Vagina (tissue), 2 donors: ENCODE results near the gene ERRFI1. TPM values are rescaled to one million over a fixed set of nuclear protein-coding genes. Genes with fewer than 3 reads are reported as not detected.

ENCODE experiments used
- DNase-seq, 2 donors: peaks; one replicate each; pipeline ENCODE4 v3.0.0-alpha.2; 2017; ENCODE audit errors: extremely low spot score in 2 of 2
- H3K27ac ChIP-seq: fragments of 200-600 bp; sonication (generic); one replicate; pipeline ENCODE4 v1.5.1; 2019
- H3K27me3 ChIP-seq: fragments of 200-600 bp; sonication (generic); one replicate; pipeline ENCODE4 v1.5.1; 2019
- H3K36me3 ChIP-seq, 2 donors: fragments of 200-600 bp; sonication (generic); one replicate each; pipeline ENCODE4 v1.5.1; 2017 to 2019
- H3K4me1 ChIP-seq: fragments of 200-600 bp; sonication (generic); one replicate; pipeline ENCODE4 v1.5.1; 2019
- H3K4me3 ChIP-seq, 2 donors: fragments of 200-600 bp; sonication (generic); 1 replicate in 1 of 2; 2 replicates in 1 of 2; pipeline ENCODE4 v1.5.1; 2016 to 2019
- H3K9me3 ChIP-seq: fragments of 200-600 bp; sonication (generic); one replicate; pipeline ENCODE4 v1.5.1; 2019
- CTCF ChIP-seq, 3 experiments: fragments of 450-650 bp in 2 of 3; fragments of 200-600 bp in 1 of 3; sonication (generic) in 1 of 3; IDR thresholded peaks; one replicate each; pipeline ENCODE4 v1.5.1; 2017 to 2019; ENCODE audit warnings: antibody characterized with exemption in 3 of 3, mild to moderate bottlenecking in 2 of 3, moderate library complexity in 2 of 3
- POLR2A ChIP-seq, 2 donors: fragments of 450-650 bp; IDR thresholded peaks; one replicate each; pipeline ENCODE4 v1.6.1; 2017; ENCODE audit warnings: antibody characterized with exemption in 2 of 2, mild to moderate bottlenecking in 2 of 2, moderate library complexity in 2 of 2
- POLR2AphosphoS5 ChIP-seq, 2 donors: sonication (generic); formaldehyde crosslinking; IDR thresholded peaks; one replicate each; pipeline ENCODE4 v1.9.0; 2017; ENCODE audit warnings: antibody characterized with exemption in 2 of 2, mild to moderate bottlenecking in 2 of 2, low read depth in 1 of 2; ENCODE audit not compliant: insufficient read depth in 1 of 2
- intact Hi-C: fragments of 100-400 bp; cut with DNase I; formaldehyde crosslinking; loops from one replicate; pipeline ENCODE4 v1.15.1; 2023
- total RNA-seq: library from RNA; depleted of rRNA; stranded (reverse); fragments of >200 nt; gene quantifications from one replicate; pipeline ENCODE4 v1.2.3, GENCODE V29; 2016

The ERRFI1 gene
- total RNA-seq, 1 donor from 2014 or later: 160 TPM

GRCh38 chr1:8004113-8004802 is 21.9 kb downstream of the ERRFI1 start:
- Histone ChIP-seq H3K4me1 (peaks cover 57% of the 10 kb centered on the region), H3K9me3 (no peaks in the 10 kb centered on the region), H3K4me3 (no peak overlapping the region), H3K27ac (peak overlapping the region; percentile 85), H3K27me3 (no peaks in the 10 kb centered on the region), H3K36me3 (peaks cover 0 to 7% of the 10 kb centered on the region in 2 donors)
- DNase-seq: no peak
- intact Hi-C loops: no loop called here
- TF ChIP-seq POLR2AphosphoS5 (IDR thresholded peaks at IDR 0.05; ENCODE audit: insufficient read depth in 1 of 2, low read depth in 1 of 2) (no peak), POLR2A (IDR thresholded peaks at IDR 0.05) (no peak), CTCF (IDR thresholded peaks at IDR 0.05) (no peak)

GRCh38 chr1:8003438-8004112 is 22.5 kb downstream of the ERRFI1 start:
- H3K27me3 ChIP-seq: no peaks in the 10 kb centered on the region
- intact Hi-C loops: no loop called here
- H3K4me1 ChIP-seq: peaks cover 57% of the 10 kb centered on the region
- no peak for TF ChIP-seq POLR2A (IDR thresholded peaks at IDR 0.05)
- TF ChIP-seq CTCF (IDR thresholded peaks at IDR 0.05): no peak
- peak in 1 of 2 donors; percentile 48 for TF ChIP-seq POLR2AphosphoS5 (IDR thresholded peaks at IDR 0.05; ENCODE audit: insufficient read depth in 1 of 2, low read depth in 1 of 2)
- DNase-seq: no peak
- no peaks in the 10 kb centered on the region for H3K36me3 ChIP-seq
- H3K27ac ChIP-seq: peak overlapping the region; percentile 85
- no peak overlapping the region for H3K4me3 ChIP-seq
- no peaks in the 10 kb centered on the region for H3K9me3 ChIP-seq

- Histone ChIP-seq H3K4me1 (peaks cover 53% of the 10 kb centered on the region), H3K36me3 (no peaks in the 10 kb centered on the region), H3K4me3 (no peak overlapping the region), H3K27ac (peak overlapping the region; percentile 85), H3K27me3 (no peaks in the 10 kb centered on the region), H3K9me3 (no peaks in the 10 kb centered on the region)
- no peak for DNase-seq
- TF ChIP-seq POLR2AphosphoS5 (IDR thresholded peaks at IDR 0.05; ENCODE audit: insufficient read depth in 1 of 2, low read depth in 1 of 2) (no peak), POLR2A (IDR thresholded peaks at IDR 0.05) (no peak), CTCF (IDR thresholded peaks at IDR 0.05) (no peak)
- intact Hi-C loops: no loop called here
Observed at GRCh38 chr1:8002921-8003320, 23.2 kb downstream of the ERRFI1 start.

- intact Hi-C loops: no loop called here
Observed at GRCh38 chr1:8002329-8002910, 23.7 kb downstream of the ERRFI1 start.

More at GRCh38 chr1:8002329-8002910, 23.7 kb downstream of the ERRFI1 start:
- TF ChIP-seq POLR2AphosphoS5 (IDR thresholded peaks at IDR 0.05; ENCODE audit: insufficient read depth in 1 of 2, low read depth in 1 of 2): no peak
- TF ChIP-seq CTCF (IDR thresholded peaks at IDR 0.05): no peak
- no peak for TF ChIP-seq POLR2A (IDR thresholded peaks at IDR 0.05)
- Histone ChIP-seq H3K9me3 (no peaks in the 10 kb centered on the region), H3K27me3 (no peaks in the 10 kb centered on the region), H3K4me1 (peaks cover 48% of the 10 kb centered on the region), H3K36me3 (no peaks in the 10 kb centered on the region), H3K4me3 (no peak overlapping the region), H3K27ac (peak overlapping the region; percentile 85)
- DNase-seq: no peak
